ENCODE measurements around the gene COX7A2. TPM values are rescaled to one million over a fixed set of nuclear protein-coding genes. Genes with fewer than 3 reads are reported as not detected.

The COX7A2 gene
- total RNA-seq, 1 experiment from 2014 or later = 516 TPM

GRCh38 chr6:75234126-75234865 is 9.3 kb downstream of the COX7A2 start:
- Mint-ChIP-seq H3K27me3 (ENCODE audit: low read depth) (no peaks in the 10 kb centered on the region), H3K36me3 (ENCODE audit: insufficient read depth in 1 of 3, low read depth in 3 of 3) (peaks cover 11 to 17% (median 16%) of the 10 kb centered on the region in 3 experiments; a peak in 6 of 7 replicates), H3K9me3 (no peaks in the 10 kb centered on the region), H3K4me1 (peaks cover 29 to 41% of the 10 kb centered on the region in 2 experiments), H3K4me3 (no peak overlapping the region), H3K27ac (no peak overlapping the region)
- Histone ChIP-seq H4K91ac (ENCODE audit: insufficient read length, low read depth, low read length) (no peak overlapping the region), H2AFZ (ENCODE audit: low read length) (no peak overlapping the region), H2AK5ac (ENCODE audit: insufficient read length, low read length) (no peak overlapping the region), H2BK15ac (ENCODE audit: low read depth, low read length) (no peak overlapping the region), H4K8ac (replicated peaks; ENCODE audit: insufficient read length, low read depth, low read length) (no peak overlapping the region), H3K27me3 (ENCODE audit: insufficient read depth, low read length) (no peaks in the 10 kb centered on the region), H3K79me2 (ENCODE audit: insufficient read depth, low read length) (no peaks in the 10 kb centered on the region), H3K79me1 (ENCODE audit: insufficient read depth, low read depth, low read length, poor library complexity, severe bottlenecking) (no peaks in the 10 kb centered on the region), H3K4me1 (ENCODE audit: insufficient read depth, low read length) (peaks cover 8% of the 10 kb centered on the region; the same call in 1 of the 2 replicates), H3K56ac (ENCODE audit: insufficient read length, low read depth, low read length) (no peak overlapping the region), H2BK5ac (ENCODE audit: insufficient read length, low read length) (no peak overlapping the region), H2BK20ac (ENCODE audit: low read depth, low read length, poor library complexity, severe bottlenecking) (no peak overlapping the region), H3K18ac (ENCODE audit: insufficient read length, low read depth, low read length) (no peak overlapping the region), H3K9ac (ENCODE audit: extremely low read depth, insufficient read length, low read length) (no peak overlapping the region), H3K4ac (ENCODE audit: low read depth, low read length) (no peak overlapping the region), H3K23ac (ENCODE audit: insufficient read length, low read depth, low read length) (no peak overlapping the region), H2BK12ac (ENCODE audit: insufficient read length, low read depth, low read length) (no peak overlapping the region), H3T11ph (ENCODE audit: low read length) (no peak overlapping the region), H2BK120ac (ENCODE audit: low read depth, low read length, poor library complexity, severe bottlenecking) (no peak overlapping the region), H4K20me1 (ENCODE audit: control insufficient read depth, insufficient read depth, insufficient read length) (no peaks in the 10 kb centered on the region), H3K27ac (ENCODE audit: insufficient read length, low read depth, low read length) (no peak overlapping the region), H3K4me2 (ENCODE audit: insufficient read depth, insufficient read length, low read length) (no peak overlapping the region), H3K14ac (ENCODE audit: insufficient read depth, low read length) (no peak overlapping the region), H3K23me2 (ENCODE audit: insufficient read length, low read depth, low read length, poor library complexity, severe bottlenecking) (no peaks in the 10 kb centered on the region), H3K9me3 (ENCODE audit: control insufficient read depth, low read depth, low read length) (no peaks in the 10 kb centered on the region), H4K5ac (ENCODE audit: insufficient read length, low read depth, low read length) (no peak overlapping the region)
- WGBS (ENCODE audit: extremely low coverage, insufficient read length, low lambda C conversion rate) = no CpG with 5 or more reads among the region's 3 CpGs
- TF ChIP-seq CTCF (conservative IDR thresholded peaks at IDR 0.05) = no peak
- no peak for DNase-seq
